WTC11 (cell line): ENCODE results near the gene CTIF. TPM values are rescaled to one million over a fixed set of nuclear protein-coding genes. Genes with fewer than 3 reads are reported as not detected.

Experiments
- ATAC-seq: fragments of 200-7000 bp; cut with Tn5 transposase; 2 replicates; pipeline ENCODE4 v1.10.0; 2021; ENCODE audit warnings: mild to moderate bottlenecking, moderate library complexity
- CTCF ChIA-PET: fragments of 300-600 bp; sonication (Branson Sonifier 250); formaldehyde crosslinking; loops from one replicate; lab custom pipeline; 2021; ENCODE audit warnings: antibody characterized with exemption; lab: Charles Lee
- POLR2A ChIA-PET: fragments of 350-600 bp; sonication (Branson Sonifier 250); formaldehyde crosslinking; loops from one replicate; lab custom pipeline; 2021; ENCODE audit warnings: antibody characterized with exemption; lab: Charles Lee
- DNase-seq: peaks from one replicate; pipeline ENCODE4 v3.0.0; 2021; ENCODE audit warnings: low spot score
- H3K27ac Mint-ChIP-seq: 2 replicates; pipeline ENCODE4 v1.8.0; 2021; ENCODE audit warnings: mixed read lengths
- H3K27me3 Mint-ChIP-seq: 2 replicates; pipeline ENCODE4 v1.8.0; 2021; ENCODE audit warnings: low read depth, mild to moderate bottlenecking, moderate library complexity, mixed read lengths
- H3K36me3 Mint-ChIP-seq: 2 replicates; pipeline ENCODE4 v1.8.0; 2021; ENCODE audit warnings: mixed read lengths
- H3K4me1 Mint-ChIP-seq: 2 replicates; pipeline ENCODE4 v1.8.0; 2022; ENCODE audit warnings: mixed read lengths
- H3K4me3 Mint-ChIP-seq: 2 replicates; pipeline ENCODE4 v1.8.0; 2021; ENCODE audit warnings: mild to moderate bottlenecking, moderate library complexity, mixed read lengths
- H3K9me3 Mint-ChIP-seq: 2 replicates; pipeline ENCODE4 v1.8.0; 2021; ENCODE audit warnings: mixed read lengths
- CREB1 ChIP-seq: sonication (generic); formaldehyde crosslinking; IDR thresholded peaks from 2 replicates; pipeline ENCODE4 v1.8.0; 2023; ENCODE audit warnings: mild to moderate bottlenecking, missing genetic modification reagents
- E2F4 ChIP-seq: sonication (generic); formaldehyde crosslinking; IDR thresholded peaks from 2 replicates; pipeline ENCODE4 v1.8.1; 2022; ENCODE audit warnings: low read depth, mild to moderate bottlenecking, moderate library complexity, missing genetic modification reagents, borderline replicate concordance
- FOXP4 ChIP-seq: sonication (generic); formaldehyde crosslinking; IDR thresholded peaks from 2 replicates; pipeline ENCODE4 v1.8.0; 2022; ENCODE audit warnings: mild to moderate bottlenecking, missing genetic modification reagents
- HMGA2 ChIP-seq: fragments of 250-450 bp; sonication (Bioruptor Pico); IDR thresholded peaks from 2 replicates; pipeline ENCODE4 v1.4.0; 2021; ENCODE audit warnings: mild to moderate bottlenecking, moderate library complexity
- HMGXB4 ChIP-seq: sonication (generic); formaldehyde crosslinking; IDR thresholded peaks from 2 replicates; pipeline ENCODE4 v1.8.1; 2023; ENCODE audit warnings: mild to moderate bottlenecking, moderate library complexity, missing genetic modification reagents
- JAZF1 ChIP-seq: fragments of 250-450 bp; sonication (Bioruptor Pico); IDR thresholded peaks from 2 replicates; pipeline ENCODE4 v1.9.0; 2021; ENCODE audit warnings: moderate library complexity, mild to moderate bottlenecking, inconsistent platforms
- MYBL2 ChIP-seq: sonication (generic); formaldehyde crosslinking; IDR thresholded peaks from 2 replicates; pipeline ENCODE4 v1.8.1; 2023; ENCODE audit warnings: mild to moderate bottlenecking, moderate library complexity, missing genetic modification reagents
- NFE2L1 ChIP-seq: sonication (generic); formaldehyde crosslinking; IDR thresholded peaks from 2 replicates; pipeline ENCODE4 v1.8.1; 2023; ENCODE audit warnings: missing genetic modification reagents
- NR2C2 ChIP-seq: sonication (generic); formaldehyde crosslinking; IDR thresholded peaks from 2 replicates; pipeline ENCODE4 v1.8.0; 2022; ENCODE audit warnings: mild to moderate bottlenecking, missing genetic modification reagents
- NR3C1 ChIP-seq: sonication (generic); formaldehyde crosslinking; conservative IDR thresholded peaks from 2 replicates; pipeline ENCODE4 v1.8.1; 2023; ENCODE audit warnings: low read depth, mild to moderate bottlenecking, missing genetic modification reagents
- PRDM15 ChIP-seq: sonication (generic); formaldehyde crosslinking; IDR thresholded peaks from 2 replicates; pipeline ENCODE4 v1.8.0; 2022; ENCODE audit warnings: missing genetic modification reagents
- SMAD4 ChIP-seq: sonication (generic); formaldehyde crosslinking; IDR thresholded peaks from 2 replicates; pipeline ENCODE4 v1.8.0; 2022; ENCODE audit warnings: mild to moderate bottlenecking, missing genetic modification reagents
- STAT6 ChIP-seq: sonication (generic); formaldehyde crosslinking; conservative IDR thresholded peaks from 2 replicates; pipeline ENCODE4 v1.8.1; 2023; ENCODE audit warnings: mild to moderate bottlenecking, low read depth, missing genetic modification reagents, moderate library complexity
- TEAD1 ChIP-seq: sonication (generic); formaldehyde crosslinking; IDR thresholded peaks from 2 replicates; pipeline ENCODE4 v1.8.0; 2022; ENCODE audit warnings: mild to moderate bottlenecking, missing genetic modification reagents
- TEAD4 ChIP-seq: sonication (generic); formaldehyde crosslinking; IDR thresholded peaks from 2 replicates; pipeline ENCODE4 v1.8.0; 2022; ENCODE audit warnings: mild to moderate bottlenecking, missing genetic modification reagents
- TP53 ChIP-seq: sonication (generic); formaldehyde crosslinking; IDR thresholded peaks from 2 replicates; pipeline ENCODE4 v1.8.1; 2023; ENCODE audit warnings: mild to moderate bottlenecking, missing genetic modification reagents
- ZNF532 ChIP-seq: fragments of 250-450 bp; sonication (Bioruptor Pico); IDR thresholded peaks from 2 replicates; pipeline ENCODE4 v1.9.0; 2021; ENCODE audit warnings: mild to moderate bottlenecking, borderline replicate concordance
- ZNF671 ChIP-seq: fragments of 250-450 bp; sonication (Bioruptor Pico); IDR thresholded peaks from 2 replicates; pipeline ENCODE4 v1.8.0; 2021; ENCODE audit warnings: mild to moderate bottlenecking
- ZSCAN18 ChIP-seq: fragments of 250-450 bp; sonication (Bioruptor Pico); IDR thresholded peaks from 2 replicates; pipeline ENCODE4 v2.1.2; 2022; ENCODE audit warnings: mild to moderate bottlenecking, moderate library complexity
- total RNA-seq: library from RNA; stranded (reverse); gene quantifications from 3 replicates; pipeline ENCODE4 v1.2.3, GENCODE V29; 2021

CTIF gene
- total RNA-seq, 1 experiment from 2014 or later, result 28.5 TPM

GRCh38 chr18:48566589-48566988 is 27.8 kb downstream of the CTIF start (continued):
- TF ChIP-seq E2F4 (CRISPR knock-in tag) (no peak), MYBL2 (CRISPR knock-in tag) (no peak), JAZF1 (CRISPR knock-in tag) (no peak), TEAD4 (CRISPR knock-in tag) (no peak), ZSCAN18 (CRISPR knock-in tag) (no peak), NFE2L1 (CRISPR knock-in tag) (no peak)

- peaks cover 18% of the 10 kb centered on the region for H3K9me3 Mint-ChIP-seq
- H3K4me1 Mint-ChIP-seq, result peaks cover 28% of the 10 kb centered on the region
- ATAC-seq, result no peak
- TF ChIP-seq HMGA2 (CRISPR knock-in tag) (no peak), ZNF671 (CRISPR knock-in tag) (no peak), PRDM15 (CRISPR knock-in tag) (no peak), ZNF532 (CRISPR knock-in tag) (no peak), STAT6 (CRISPR knock-in tag) (no peak), NR3C1 (no peak), CREB1 (CRISPR knock-in tag) (no peak), SMAD4 (CRISPR knock-in tag) (no peak), TEAD1 (CRISPR knock-in tag) (no peak), NFE2L1 (CRISPR knock-in tag) (no peak), TP53 (CRISPR knock-in tag) (no peak), FOXP4 (CRISPR knock-in tag) (no peak), HMGXB4 (CRISPR knock-in tag) (no peak), NR2C2 (CRISPR knock-in tag) (no peak)
Observed at GRCh38 chr18:48567388-48567787, 28.6 kb downstream of the CTIF start.

More at GRCh38 chr18:48567388-48567787, 28.6 kb downstream of the CTIF start:
- Mint-ChIP-seq H3K36me3 (peaks cover 14% of the 10 kb centered on the region), H3K27me3 (no peaks in the 10 kb centered on the region; the same call in 1 of the 2 replicates), H3K4me3 (no peak overlapping the region), H3K27ac (no peak overlapping the region)
- no peak for DNase-seq
- POLR2A ChIA-PET, result no interaction called here
- CTCF ChIA-PET, result no interaction called here
